ENCODE measurements around the gene GLO1. TPM values are rescaled to one million over a fixed set of nuclear protein-coding genes. Genes with fewer than 3 reads are reported as not detected.
A peak's percentile ranks its signal among the peaks of the same experiment; 100 is the strongest.

GLO1 gene
- 100 to 1,000 TPM in 1 of 4 donors, 10 to 100 TPM in 3; 70.7 to 124 (median 89.6) TPM for total RNA-seq

- WGBS, 2 donors: 0 to 1% methylated on average over 31 to 41 of the region's 53 CpGs
- intact Hi-C loops (cut with DNase I; ENCODE audit: low total_unique reads): no loop called here
- peak; percentile 98 to 99 for DNase-seq (ENCODE audit: low spot score in 2 of 2)
- TF ChIP-seq POLR2A (IDR thresholded peaks at IDR 0.05) (no peak), CTCF (IDR thresholded peaks at IDR 0.05) (no peak)
- peak within 1 kb of the TSS; percentile 66 for H3K4me3 ChIP-seq (ENCODE audit: low read depth, poor library complexity, severe bottlenecking)
Observed at GRCh38 chr6:38702558-38703397, at the start of gene GLO1. GLO1 (minus strand) TSS chr6:38703145; CDS start chr6:38703054, 91 bp downstream.

- no peak for TF ChIP-seq CTCF (IDR thresholded peaks at IDR 0.05)
- TF ChIP-seq POLR2A (IDR thresholded peaks at IDR 0.05): no peak
- 47 to 48% methylated on average over 1 of the region's 1 CpG for WGBS, 2 donors
- intact Hi-C loops (cut with DNase I; ENCODE audit: low total_unique reads): no loop called here
- H3K4me3 ChIP-seq (ENCODE audit: low read depth, poor library complexity, severe bottlenecking): no peak overlapping the region
- no peak for DNase-seq (ENCODE audit: low spot score in 2 of 2)
Observed at GRCh38 chr6:38750968-38751615, 48.1 kb upstream of the GLO1 start.

- no peak overlapping the region for H3K4me3 ChIP-seq (ENCODE audit: low read depth, poor library complexity, severe bottlenecking)
- no peak for DNase-seq (ENCODE audit: low spot score in 2 of 2)
- intact Hi-C loops (cut with DNase I; ENCODE audit: low total_unique reads): no loop called here
- 95 to 100% methylated on average over 1 of the region's 1 CpG for WGBS, 2 donors
- TF ChIP-seq POLR2A (IDR thresholded peaks at IDR 0.05): no peak
- no peak for TF ChIP-seq CTCF (IDR thresholded peaks at IDR 0.05)
Observed at GRCh38 chr6:38749473-38749872, 46.5 kb upstream of the GLO1 start.

GRCh38 chr6:38739532-38739931, 36.6 kb upstream of the GLO1 start:
- intact Hi-C loops (cut with DNase I; ENCODE audit: low total_unique reads): no loop called here
- no peak overlapping the region for H3K4me3 ChIP-seq (ENCODE audit: low read depth, poor library complexity, severe bottlenecking)
- TF ChIP-seq CTCF (IDR thresholded peaks at IDR 0.05) (no peak), POLR2A (IDR thresholded peaks at IDR 0.05) (no peak)
- 48 to 50% methylated on average over 5 of the region's 5 CpGs for WGBS, 2 donors
- no peak for DNase-seq (ENCODE audit: low spot score in 2 of 2)

- intact Hi-C loops (cut with DNase I; ENCODE audit: low total_unique reads): no loop called here
- no peak overlapping the region for H3K4me3 ChIP-seq (ENCODE audit: low read depth, poor library complexity, severe bottlenecking)
- DNase-seq (ENCODE audit: low spot score in 2 of 2): no peak
- 62 to 63% methylated on average over 3 of the region's 3 CpGs for WGBS, 2 donors
- TF ChIP-seq CTCF (IDR thresholded peaks at IDR 0.05) (no peak), POLR2A (IDR thresholded peaks at IDR 0.05) (no peak)
Observed at GRCh38 chr6:38738261-38738660, 35.3 kb upstream of the GLO1 start.

Data from lower leg skin (tissue), 4 donors.